Colonic mucosa (tissue), 4 donors: ENCODE measurements around the gene TGM5. TPM values are rescaled to one million over a fixed set of nuclear protein-coding genes. Genes with fewer than 3 reads are reported as not detected.

Source experiments
- DNase-seq: peaks from one replicate; pipeline ENCODE4 v3.0.0-alpha.2; 2020
- H3K27ac ChIP-seq: fragments of 200-600 bp; one replicate; pipeline ENCODE4 v1.8.0; 2021
- H3K27me3 ChIP-seq: fragments of 200-600 bp; one replicate; pipeline ENCODE4 v1.8.0; 2021
- H3K36me3 ChIP-seq: fragments of 200-600 bp; one replicate; pipeline ENCODE4 v1.8.0; 2021
- H3K4me1 ChIP-seq: fragments of 200-600 bp; one replicate; pipeline ENCODE4 v1.8.0; 2021; ENCODE audit warnings: mild to moderate bottlenecking
- H3K4me3 ChIP-seq: fragments of 200-600 bp; one replicate; pipeline ENCODE4 v1.8.0; 2021
- H3K9ac ChIP-seq, 2 donors: one replicate each; pipeline ENCODE4 v1.7.0; 2013; ENCODE audit warnings: control low read depth in 2 of 2, low read depth in 2 of 2, low read length in 2 of 2
- H3K9me3 ChIP-seq: fragments of 200-600 bp; one replicate; pipeline ENCODE4 v1.8.0; 2021
- CTCF ChIP-seq: fragments of 200-600 bp; IDR thresholded peaks from one replicate; pipeline ENCODE4 v1.8.0; 2022; ENCODE audit warnings: antibody characterized with exemption, mild to moderate bottlenecking
- intact Hi-C: fragments of 100-400 bp; cut with DNase I; formaldehyde crosslinking; loops from one replicate; pipeline ENCODE4 v1.14.1; 2022
- total RNA-seq, 2 donors: library from RNA; stranded (reverse); fragmentation: NEBNext Ultra II Directional in 1 of 2; extraction: Animal tissue kit (Norgen Biotek cat#: 25700) in 1 of 2; gene quantifications; one replicate each; pipeline ENCODE4 v1.2.1, GENCODE V29; 2021
- donor health status: healthy.
- donor health status: DM: no; HTN: no; CAD: no.
- donor health status: DM: no; HTN: no; CAD: no.

TGM5 gene
- total RNA-seq, 2 donors from 2014 or later, result not detected

GRCh38 chr15:43186003-43186353 lies 80.8 kb downstream of the TGM5 start:
- DNase-seq, result peak; percentile 49
- intact Hi-C loops, result loop anchor here (10.0 kb wide), 1 partner anchor 81 kb away; the partner anchor contains the start of gene UBR1
- H3K4me3 ChIP-seq, result peak overlapping the region; percentile 59
- no peaks in the 10 kb centered on the region for H3K4me1 ChIP-seq
- peaks cover 5% of the 10 kb centered on the region for H3K36me3 ChIP-seq
- no peaks in the 10 kb centered on the region for H3K9me3 ChIP-seq
- TF ChIP-seq CTCF, result no peak
- H3K27me3 ChIP-seq, result no peaks in the 10 kb centered on the region
- H3K9ac ChIP-seq, result peak overlapping the region; percentile 81 to 90
- H3K27ac ChIP-seq, result peak overlapping the region; percentile 84

DNA sequence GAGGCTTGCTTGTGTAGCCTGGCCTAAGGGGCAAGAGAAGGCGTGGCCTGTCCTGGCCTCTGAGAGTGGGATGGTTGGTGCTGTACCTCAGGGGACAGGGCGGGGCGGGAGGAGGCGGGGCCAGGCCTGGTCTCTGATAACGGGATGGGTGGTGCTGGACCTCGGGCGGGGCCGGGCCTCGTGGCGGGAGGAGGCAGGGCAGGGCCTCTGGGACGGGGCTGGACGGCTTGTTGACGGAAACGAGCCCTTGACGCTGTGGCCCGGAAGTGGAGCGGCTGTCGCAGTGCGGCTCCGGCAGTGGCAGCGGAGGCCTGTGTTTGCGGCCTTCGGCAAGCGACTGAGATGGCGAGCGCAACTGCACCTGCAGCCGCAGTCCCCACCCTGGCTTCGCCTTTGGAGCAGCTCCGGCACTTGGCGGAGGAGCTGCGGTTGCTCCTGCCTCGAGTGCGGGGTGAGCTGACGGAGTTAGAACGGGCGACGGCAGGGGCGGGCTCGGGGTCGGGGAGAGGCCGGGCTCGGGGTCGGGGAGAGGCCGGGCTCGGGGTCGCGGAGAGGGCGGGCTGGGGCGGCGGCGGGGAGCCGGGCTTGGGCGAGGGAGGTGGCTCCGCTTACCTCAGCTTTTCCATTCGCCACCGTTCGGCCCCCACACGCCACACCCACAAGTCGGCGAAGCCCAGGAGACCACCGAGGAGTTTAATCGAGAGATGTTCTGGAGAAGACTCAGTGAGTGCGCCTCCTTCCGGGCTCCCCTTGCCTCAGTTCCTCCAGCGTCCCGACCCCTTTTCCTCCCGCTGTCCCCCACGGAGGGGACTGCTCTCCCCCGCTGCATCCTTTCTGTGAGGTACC lies 81.3 kb downstream of the TGM5 start, which contains the start of gene CCNDBP1:
Gene CCNDBP1 (plus strand): TSS at position 247 of the 846 bp plus-strand sequence. CDS start 96 bp downstream, at position 343.
- Histone ChIP-seq H3K4me3 (peak within 1 kb of the TSS; percentile 59), H3K27me3 (no peaks in the 10 kb centered on the region), H3K9me3 (no peaks in the 10 kb centered on the region), H3K9ac (peak within 1 kb of the TSS; percentile 81 to 90), H3K27ac (peak within 1 kb of the TSS; percentile 84), H3K36me3 (peaks cover 5% of the 10 kb centered on the region), H3K4me1 (no peaks in the 10 kb centered on the region)
- no peak for TF ChIP-seq CTCF
- peak; percentile 99 for DNase-seq
- intact Hi-C loops, result loop anchor here (10.0 kb wide), 1 partner anchor 81 kb away; the partner anchor contains the start of gene UBR1

- no peak for DNase-seq
- H3K27ac ChIP-seq, result peak overlapping the region; percentile 84
- H3K4me3 ChIP-seq, result no peak overlapping the region
- TF ChIP-seq CTCF, result no peak
- H3K36me3 ChIP-seq, result no peaks in the 10 kb centered on the region
- intact Hi-C loops, result loop anchor here (10.0 kb wide), 1 partner anchor 80 kb away; the partner anchor contains the start of gene UBR1
- H3K27me3 ChIP-seq, result no peaks in the 10 kb centered on the region
- H3K4me1 ChIP-seq, result no peaks in the 10 kb centered on the region
- H3K9ac ChIP-seq, result no peak overlapping the region
- no peaks in the 10 kb centered on the region for H3K9me3 ChIP-seq
Measured at GRCh38 chr15:43184407-43185124, 82.2 kb downstream of the TGM5 start.

GRCh38 chr15:43183270-43183669 lies 83.5 kb downstream of the TGM5 start:
- DNase-seq, result no peak
- Histone ChIP-seq H3K27ac (no peak overlapping the region), H3K9me3 (no peaks in the 10 kb centered on the region), H3K4me1 (no peaks in the 10 kb centered on the region), H3K36me3 (no peaks in the 10 kb centered on the region), H3K4me3 (no peak overlapping the region), H3K9ac (no peak overlapping the region), H3K27me3 (no peaks in the 10 kb centered on the region)
- TF ChIP-seq CTCF, result no peak
- intact Hi-C loops, result loop anchor here (10.0 kb wide), 1 partner anchor 78 kb away; the partner anchor contains the start of gene UBR1

Other genes with a start within 250 kb of the TGM5 start
- 10 to 100 TPM; 21.4 to 26.2 TPM for gene UBR1, start 160.9 kb downstream of the TGM5 start, total RNA-seq
- gene TMEM62, start 133.3 kb downstream of the TGM5 start, total RNA-seq, result 10 to 100 TPM; 33.0 to 34.2 TPM
- gene CCNDBP1, start 81.5 kb downstream of the TGM5 start, total RNA-seq, result 10 to 100 TPM; 48.2 to 64.5 TPM
- gene EPB42, start 45.9 kb downstream of the TGM5 start, total RNA-seq, result not detected
- not detected for gene TGM7, start 35.3 kb upstream of the TGM5 start, total RNA-seq
- 1 to 10 TPM; 7.7 to 8.3 TPM for gene LCMT2, start 63.6 kb upstream of the TGM5 start, total RNA-seq
- gene ZSCAN29, start 104.1 kb upstream of the TGM5 start, total RNA-seq, result 10 to 100 TPM; 26.2 to 26.6 TPM
- 10 to 100 TPM; 19.0 to 38.3 TPM for gene TUBGCP4, start 104.2 kb upstream of the TGM5 start, total RNA-seq
- 10 to 100 TPM; 27.7 to 31.4 TPM for gene TP53BP1, start 226.2 kb upstream of the TGM5 start, total RNA-seq